GM21515 (cell line): ENCODE results near the gene POTEF.
A peak's percentile ranks its signal among the peaks of the same experiment; 100 is the strongest.
"Not testable (repeated sequence)": the region's sequence is repeated elsewhere in the genome, so short reads cannot be mapped to it uniquely, and the experiment has no call there.

ENCODE experiments used
- ATAC-seq: cut with Tn5 transposase; IDR thresholded peaks from one replicate; pipeline ENCODE4 v1.9.1; 2021; ENCODE audit not compliant: unreplicated experiment

Gene POTEF

GRCh38 chr2:130152816-130153595, 24.0 kb upstream of the POTEF start:
- ATAC-seq, result no peak

GRCh38 chr2:130152136-130152815, 23.3 kb upstream of the POTEF start:
- ATAC-seq, result not testable (repeated sequence)

- ATAC-seq, result not testable (repeated sequence)
Measured at GRCh38 chr2:130151145-130151512, 22.1 kb upstream of the POTEF start.

- ATAC-seq, result no peak
Measured at GRCh38 chr2:130150181-130151144, 21.4 kb upstream of the POTEF start.

GRCh38 chr2:130148515-130148914, 19.5 kb upstream of the POTEF start:
- ATAC-seq, result not testable (repeated sequence)

- ATAC-seq, result peak; percentile 95
Measured at GRCh38 chr2:130145006-130145414, 16.0 kb upstream of the POTEF start, which contains the start of gene CCDC74B. TSS of gene CCDC74B (minus strand) at chr2:130145112. CDS start at chr2:130144996, 116 bp downstream.

GRCh38 chr2:130143266-130144039, 14.4 kb upstream of the POTEF start:
- ATAC-seq, result not testable (repeated sequence)

GRCh38 chr2:130142396-130143265, 13.6 kb upstream of the POTEF start:
- not testable (repeated sequence) for ATAC-seq

- ATAC-seq, result not testable (repeated sequence)
Measured at GRCh38 chr2:130141645-130142370, 12.8 kb upstream of the POTEF start.

- not testable (repeated sequence) for ATAC-seq
Measured at GRCh38 chr2:130141002-130141401, 12.0 kb upstream of the POTEF start.

- not testable (repeated sequence) for ATAC-seq
Measured at GRCh38 chr2:130140516-130140915, 11.5 kb upstream of the POTEF start.

- ATAC-seq, result not testable (repeated sequence)
Measured at GRCh38 chr2:130139331-130140280, 10.6 kb upstream of the POTEF start.

GRCh38 chr2:130138841-130139251, 9.8 kb upstream of the POTEF start:
- not testable (repeated sequence) for ATAC-seq

GRCh38 chr2:130138326-130138725, 9.3 kb upstream of the POTEF start:
- ATAC-seq, result not testable (repeated sequence)

- ATAC-seq, result not testable (repeated sequence)
Measured at GRCh38 chr2:130137118-130137517, 8.1 kb upstream of the POTEF start.

GRCh38 chr2:130136546-130136945, 7.5 kb upstream of the POTEF start:
- ATAC-seq, result not testable (repeated sequence)
